BE2C (cell line): ENCODE results near the gene PDIA5.

ENCODE experiments used
- DNase-seq: peaks from one replicate; pipeline ENCODE4 v3.0.0-alpha.2; 2020
- H3K27me3 ChIP-seq: fragments of 250-450 bp; sonication (Bioruptor Pico); 2 replicates; pipeline ENCODE4 v1.5.1; 2020; ENCODE audit warnings: mild to moderate bottlenecking
- H3K36me3 ChIP-seq: fragments of 250-450 bp; sonication (Bioruptor Pico); 2 replicates; pipeline ENCODE4 v1.5.1; 2020; ENCODE audit warnings: mild to moderate bottlenecking
- H3K4me1 ChIP-seq: fragments of 250-450 bp; sonication (Bioruptor Pico); 2 replicates; pipeline ENCODE4 v1.5.1; 2020
- H3K4me3 ChIP-seq: 2 replicates; pipeline ENCODE4 v1.5.1; 2011; ENCODE audit warnings: low read depth, low read length
- H3K9me3 ChIP-seq: fragments of 250-450 bp; sonication (Bioruptor Pico); 2 replicates; pipeline ENCODE4 v1.5.1; 2020
- TF ChIP-seq, protein P1 (sequence below): IDR thresholded peaks from 2 replicates; pipeline ENCODE4 v1.5.1; 2012; ENCODE audit warnings: mild to moderate bottlenecking, low read depth, low read length

The PDIA5 gene

GRCh38 chr3:123036352-123037014 is 30.3 kb upstream of the PDIA5 start:
- Histone ChIP-seq H3K36me3 (no peaks in the 10 kb centered on the region), H3K4me3 (no peak overlapping the region), H3K4me1 (peaks cover 24% of the 10 kb centered on the region), H3K9me3 (no peaks in the 10 kb centered on the region), H3K27me3 (no peaks in the 10 kb centered on the region)
- no peak for DNase-seq
- TF ChIP-seq, protein P1, sequence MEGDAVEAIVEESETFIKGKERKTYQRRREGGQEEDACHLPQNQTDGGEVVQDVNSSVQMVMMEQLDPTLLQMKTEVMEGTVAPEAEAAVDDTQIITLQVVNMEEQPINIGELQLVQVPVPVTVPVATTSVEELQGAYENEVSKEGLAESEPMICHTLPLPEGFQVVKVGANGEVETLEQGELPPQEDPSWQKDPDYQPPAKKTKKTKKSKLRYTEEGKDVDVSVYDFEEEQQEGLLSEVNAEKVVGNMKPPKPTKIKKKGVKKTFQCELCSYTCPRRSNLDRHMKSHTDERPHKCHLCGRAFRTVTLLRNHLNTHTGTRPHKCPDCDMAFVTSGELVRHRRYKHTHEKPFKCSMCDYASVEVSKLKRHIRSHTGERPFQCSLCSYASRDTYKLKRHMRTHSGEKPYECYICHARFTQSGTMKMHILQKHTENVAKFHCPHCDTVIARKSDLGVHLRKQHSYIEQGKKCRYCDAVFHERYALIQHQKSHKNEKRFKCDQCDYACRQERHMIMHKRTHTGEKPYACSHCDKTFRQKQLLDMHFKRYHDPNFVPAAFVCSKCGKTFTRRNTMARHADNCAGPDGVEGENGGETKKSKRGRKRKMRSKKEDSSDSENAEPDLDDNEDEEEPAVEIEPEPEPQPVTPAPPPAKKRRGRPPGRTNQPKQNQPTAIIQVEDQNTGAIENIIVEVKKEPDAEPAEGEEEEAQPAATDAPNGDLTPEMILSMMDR = 0 out of 2 replicates have a peak, but pooled peaks have one; percentile 12

DNA sequence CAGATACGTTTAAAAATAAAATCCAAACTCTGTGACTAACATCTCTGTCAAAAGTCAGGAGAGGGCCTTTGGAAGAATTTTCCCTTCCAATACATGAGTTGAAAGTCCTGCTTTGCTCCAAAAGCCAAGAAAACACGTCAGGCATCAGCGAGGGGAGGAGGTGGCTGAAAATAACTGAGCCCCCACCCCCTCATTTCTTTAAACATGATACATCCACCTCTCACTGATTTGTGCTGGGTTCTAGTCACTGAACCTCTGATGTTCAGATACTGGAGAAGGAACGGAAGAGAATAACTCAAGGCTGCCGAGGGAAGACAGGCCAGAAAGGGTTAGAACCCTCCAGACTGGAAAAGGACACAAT is 29.8 kb upstream of the PDIA5 start:
- H3K36me3 ChIP-seq = no peaks in the 10 kb centered on the region
- TF ChIP-seq, protein P1 = no peak
- no peak overlapping the region for H3K4me3 ChIP-seq
- no peaks in the 10 kb centered on the region for H3K27me3 ChIP-seq
- H3K4me1 ChIP-seq = peaks cover 21% of the 10 kb centered on the region
- no peak for DNase-seq
- no peaks in the 10 kb centered on the region for H3K9me3 ChIP-seq

- H3K4me1 ChIP-seq = peaks cover 25% of the 10 kb centered on the region
- TF ChIP-seq, protein P1 = no peak
- DNase-seq = no peak
- H3K27me3 ChIP-seq = no peaks in the 10 kb centered on the region
- H3K9me3 ChIP-seq = no peaks in the 10 kb centered on the region
- H3K4me3 ChIP-seq = no peak overlapping the region
- H3K36me3 ChIP-seq = no peaks in the 10 kb centered on the region
These were observed 28.1 kb upstream of the PDIA5 start for GRCh38 chr3:123038751-123039150.

GRCh38 chr3:123039178-123039577 is 27.6 kb upstream of the PDIA5 start:
- no peaks in the 10 kb centered on the region for H3K27me3 ChIP-seq
- H3K4me1 ChIP-seq = peaks cover 25% of the 10 kb centered on the region
- TF ChIP-seq, protein P1 = no peak
- no peak for DNase-seq
- no peaks in the 10 kb centered on the region for H3K9me3 ChIP-seq
- H3K36me3 ChIP-seq = no peaks in the 10 kb centered on the region
- H3K4me3 ChIP-seq = no peak overlapping the region

DNA sequence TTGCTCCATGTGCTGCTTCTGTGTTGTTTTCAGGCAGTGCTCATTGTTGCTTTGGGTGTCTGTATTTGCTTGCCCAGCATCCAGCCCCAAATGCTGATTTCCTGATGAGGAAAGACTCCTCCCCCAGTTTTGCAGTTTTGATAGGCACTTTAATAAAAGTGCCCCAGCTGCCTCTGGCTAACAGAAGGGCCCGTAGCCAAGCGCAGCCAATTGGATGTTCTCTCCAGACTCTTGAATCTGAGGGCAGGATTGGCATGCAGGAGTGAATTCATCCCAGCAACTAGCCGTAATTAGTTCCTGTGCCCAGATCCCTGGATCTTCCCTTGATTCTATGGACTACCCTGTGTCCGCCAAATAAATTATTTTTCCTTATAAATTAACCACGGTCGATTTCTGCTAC is 24.4 kb upstream of the PDIA5 start:
- Histone ChIP-seq H3K9me3 (no peaks in the 10 kb centered on the region), H3K4me1 (peaks cover 39% of the 10 kb centered on the region), H3K4me3 (no peak overlapping the region), H3K27me3 (no peaks in the 10 kb centered on the region), H3K36me3 (no peaks in the 10 kb centered on the region)
- DNase-seq = peak; percentile 45
- TF ChIP-seq, protein P1 = no peak

- no peak for DNase-seq
- Histone ChIP-seq H3K4me3 (no peak overlapping the region), H3K9me3 (no peaks in the 10 kb centered on the region), H3K36me3 (no peaks in the 10 kb centered on the region), H3K27me3 (no peaks in the 10 kb centered on the region), H3K4me1 (peaks cover 37% of the 10 kb centered on the region)
- TF ChIP-seq, protein P1 = no peak
These were observed 21.7 kb upstream of the PDIA5 start for GRCh38 chr3:123044981-123045763.
